OCI-LY7 (cell line): ENCODE measurements around the gene HACE1. TPM values are rescaled to one million over a fixed set of nuclear protein-coding genes. Genes with fewer than 3 reads are reported as not detected.
"Not testable (repeated sequence)": the region's sequence is repeated elsewhere in the genome, so short reads cannot be mapped to it uniquely, and the experiment has no call there.

Source experiments
- BruUV-seq: library from RNA; stranded (reverse); fragments of 400-500 nt; replicated peaks from 2 replicates; lab custom pipeline; 2021; lab: Mats Ljungman, UMichigan
- CTCF ChIA-PET: fragments of 300-600 bp; sonication (Branson Sonifier 250); formaldehyde crosslinking; loops from one replicate; lab custom pipeline; 2022; ENCODE audit warnings: antibody characterized with exemption; ENCODE audit not compliant: unreplicated experiment; lab: Charles Lee
- POLR2A ChIA-PET: fragments of 300-600 bp; sonication (Branson Sonifier 250); formaldehyde crosslinking; loops from one replicate; lab custom pipeline; 2022; ENCODE audit warnings: antibody characterized with exemption; lab: Charles Lee
- DNase-seq: peaks from one replicate; pipeline ENCODE4 v3.0.0-alpha.2; 2015; ENCODE audit warnings: low spot score
- H2AFZ ChIP-seq: fragments of 200-600 bp; sonication (generic), shearing (Covaris generic); 2 replicates; pipeline ENCODE4 v1.6.1; 2014; ENCODE audit warnings: mild to moderate bottlenecking, antibody characterized with exemption, low read length, moderate library complexity
- H3K27ac ChIP-seq: fragments of 200-600 bp; sonication (generic); 2 replicates; pipeline ENCODE4 v1.5.1; 2014; ENCODE audit warnings: mixed run types, low read depth, mild to moderate bottlenecking, moderate library complexity, low read length, inconsistent platforms; ENCODE audit not compliant: poor library complexity, severe bottlenecking
- H3K36me3 ChIP-seq: fragments of 200-600 bp; sonication (generic); 2 replicates; pipeline ENCODE4 v1.6.1; 2014; ENCODE audit warnings: mild to moderate bottlenecking, antibody characterized with exemption, low read length, moderate library complexity, mixed read lengths; ENCODE audit not compliant: insufficient read depth
- H3K4me1 ChIP-seq: fragments of 200-600 bp; sonication (generic); 2 replicates; pipeline ENCODE4 v1.5.1; 2014; ENCODE audit warnings: mild to moderate bottlenecking, low read length; ENCODE audit not compliant: insufficient read depth, poor library complexity, severe bottlenecking
- H3K4me2 ChIP-seq: fragments of 200-600 bp; sonication (generic); 2 replicates; pipeline ENCODE4 v1.6.1; 2014; ENCODE audit warnings: mild to moderate bottlenecking, low read length
- H3K4me3 ChIP-seq: fragments of 200-600 bp; sonication (generic); 2 replicates; pipeline ENCODE4 v1.5.1; 2014; ENCODE audit warnings: mild to moderate bottlenecking, low read depth, low read length; ENCODE audit not compliant: poor library complexity, severe bottlenecking
- H3K79me2 ChIP-seq: fragments of 200-600 bp; sonication (generic); 2 replicates; pipeline ENCODE4 v1.6.1; 2016; ENCODE audit warnings: low read depth, mild to moderate bottlenecking, low read length, moderate library complexity, mixed read lengths; ENCODE audit not compliant: insufficient read depth
- H3K9me2 ChIP-seq: fragments of 200-600 bp; sonication (generic); 2 replicates; pipeline ENCODE4 v1.6.1; 2016; ENCODE audit warnings: mild to moderate bottlenecking, low read length, mixed read lengths; ENCODE audit not compliant: insufficient read depth
- H3K9me3 ChIP-seq: fragments of 200-600 bp; sonication (generic); 2 replicates; pipeline ENCODE4 v1.6.1; 2014; ENCODE audit warnings: mild to moderate bottlenecking, mixed run types, low read length, mixed read lengths
- H4K20me1 ChIP-seq: fragments of 200-600 bp; sonication (generic); 2 replicates; pipeline ENCODE4 v1.6.1; 2014; ENCODE audit warnings: mild to moderate bottlenecking, antibody characterized with exemption, low read length, moderate library complexity, mixed read lengths; ENCODE audit not compliant: insufficient read depth
- CTCF ChIP-seq: fragments of 200-600 bp; sonication (generic); conservative IDR thresholded peaks from 2 replicates; pipeline ENCODE4 v1.5.1; 2014; ENCODE audit warnings: mild to moderate bottlenecking, antibody characterized with exemption, low read length, moderate library complexity, mixed read lengths
- EZH2phosphoT487 ChIP-seq: fragments of 200-600 bp; sonication (generic); IDR thresholded peaks from 2 replicates; pipeline ENCODE4 v1.6.1; 2018; ENCODE audit warnings: low read depth, borderline replicate concordance, mild to moderate bottlenecking, mixed run types, antibody characterized with exemption, low read length, moderate library complexity, mixed read lengths
- intact Hi-C: fragments of 100-400 bp; cut with micrococcal nuclease; formaldehyde crosslinking; loops from one replicate; pipeline ENCODE4 v1.10.0; 2022; ENCODE audit not compliant: unreplicated experiment
- total RNA-seq, 2 experiments: library from RNA; depleted of rRNA in 1 of 2; stranded (reverse); fragments of >200 nt in 1 of 2; shearing (Covaris generic) in 1 of 2; gene quantifications; 2 replicates each; pipeline ENCODE4 v1.2.3, GENCODE V29; 2014 to 2022

Gene HACE1
- total RNA-seq, 2 experiments from 2014 or later = 16.6 to 22.1 TPM

GRCh38 chr6:104737567-104737966 lies 122.2 kb downstream of the HACE1 start:
- H3K4me1 ChIP-seq, CTCF ChIA-PET, H3K4me2 ChIP-seq, H2AFZ ChIP-seq, H3K79me2 ChIP-seq, H3K27ac ChIP-seq, intact Hi-C loops, H3K9me3 ChIP-seq, H3K9me2 ChIP-seq, H4K20me1 ChIP-seq, POLR2A ChIA-PET, BruUV-seq, H3K4me3 ChIP-seq, H3K36me3 ChIP-seq, DNase-seq: not testable (repeated sequence)

GRCh38 chr6:104736545-104736944 lies 123.2 kb downstream of the HACE1 start:
- no peaks in the 10 kb centered on the region for H3K9me2 ChIP-seq
- intact Hi-C loops = no loop called here
- H3K4me3 ChIP-seq = no peak overlapping the region
- no peaks in the 10 kb centered on the region for H3K36me3 ChIP-seq
- H3K79me2 ChIP-seq = no peaks in the 10 kb centered on the region
- POLR2A ChIA-PET = interaction anchor here (0.7 kb wide), 1 partner anchor 38 kb away, joined by 4 read pairs; no protein-coding TSS in a partner anchor
- H3K9me3 ChIP-seq = no peaks in the 10 kb centered on the region
- H2AFZ ChIP-seq = no peak overlapping the region
- no TSS peak for BruUV-seq
- H3K4me2 ChIP-seq = no peak overlapping the region
- H3K4me1 ChIP-seq = no peaks in the 10 kb centered on the region
- DNase-seq = no peak
- no peaks in the 10 kb centered on the region for H4K20me1 ChIP-seq
- TF ChIP-seq EZH2phosphoT487 (no peak), CTCF (no peak)
- CTCF ChIA-PET = no interaction called here
- no peak overlapping the region for H3K27ac ChIP-seq

DNA sequence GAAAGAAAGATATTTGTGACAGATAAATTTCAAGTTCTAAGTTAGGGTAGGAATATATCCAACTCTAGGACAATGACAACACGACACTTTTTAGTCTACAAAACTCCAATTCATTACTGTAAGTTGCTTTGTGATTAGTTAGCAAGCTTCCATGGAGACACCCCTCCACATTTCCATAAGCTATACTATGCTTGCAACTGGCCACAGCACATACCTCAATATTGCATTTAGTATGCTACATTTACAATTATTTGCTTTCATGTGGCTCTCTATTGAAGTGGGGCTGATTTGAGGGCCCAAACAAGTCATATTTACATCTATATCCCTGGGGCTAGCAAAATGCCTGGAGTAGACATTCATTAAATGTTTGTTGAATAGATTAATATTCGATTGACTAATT lies 129.3 kb downstream of the HACE1 start:
- Histone ChIP-seq H3K4me2 (no peak overlapping the region), H3K27ac (no peak overlapping the region), H4K20me1 (no peaks in the 10 kb centered on the region), H3K9me3 (no peaks in the 10 kb centered on the region), H3K9me2 (no peaks in the 10 kb centered on the region), H3K79me2 (no peaks in the 10 kb centered on the region), H3K4me1 (no peaks in the 10 kb centered on the region), H3K36me3 (no peaks in the 10 kb centered on the region), H2AFZ (no peak overlapping the region), H3K4me3 (no peak overlapping the region)
- DNase-seq = no peak
- ChIA-PET POLR2A (interaction anchor here (0.5 kb wide), 1 partner anchor 1554 kb away, joined by 3 read pairs; no protein-coding TSS in a partner anchor), CTCF (no interaction called here)
- TF ChIP-seq EZH2phosphoT487 (no peak), CTCF (no peak)
- no TSS peak for BruUV-seq
- intact Hi-C loops = no loop called here
